Skin of body (tissue), 2 donors: Measurements from ENCODE around the gene LARGE2. TPM values are rescaled to one million over a fixed set of nuclear protein-coding genes. Genes with fewer than 3 reads are reported as not detected.

Experiments used
- DNase-seq: peaks from one replicate; lab custom pipeline; 2025; lab: John Stamatoyannopoulos, UW
- total RNA-seq: library from RNA; depleted of rRNA; stranded (reverse); fragments of >200 nt; gene quantifications from one replicate; pipeline ENCODE4 v1.2.3, GENCODE V29; 2014

Gene LARGE2
- total RNA-seq, 1 donor from 2014 or later, result 6.8 TPM

GRCh38 chr11:45913942-45914635 is 8.4 kb upstream of the LARGE2 start:
- DNase-seq, result no peak

GRCh38 chr11:45915446-45915845 is 7.0 kb upstream of the LARGE2 start:
- DNase-seq, result no peak

GRCh38 chr11:45917286-45917622 is 5.2 kb upstream of the LARGE2 start:
- DNase-seq, result no peak

GRCh38 chr11:45917623-45918330 is 4.7 kb upstream of the LARGE2 start, which contains the start of gene PEX16:
Gene PEX16 (minus strand): TSS chr11:45917877. CDS start chr11:45917811, 66 bp downstream.
- DNase-seq, result peak; percentile 98

- DNase-seq, result no peak
Observed at GRCh38 chr11:45918331-45918941, 4.0 kb upstream of the LARGE2 start.

- DNase-seq, result no peak
Observed at GRCh38 chr11:45918962-45919675, 3.3 kb upstream of the LARGE2 start.

- no peak for DNase-seq
Observed at GRCh38 chr11:45919806-45920530, 2.5 kb upstream of the LARGE2 start.

GRCh38 chr11:45920531-45921477 is 1.7 kb upstream of the LARGE2 start:
- no peak for DNase-seq

- DNase-seq, result no peak
Observed at GRCh38 chr11:45921561-45922424, 663 bp upstream of the LARGE2 start.

- DNase-seq, result no peak
Observed at GRCh38 chr11:45924036-45924915, 1.8 kb downstream of the LARGE2 start.

GRCh38 chr11:45924927-45925326 is 2.5 kb downstream of the LARGE2 start:
- DNase-seq, result no peak

GRCh38 chr11:45925550-45925949 is 3.1 kb downstream of the LARGE2 start:
- DNase-seq, result no peak

- no peak for DNase-seq
Observed at GRCh38 chr11:45926001-45926401, 3.5 kb downstream of the LARGE2 start.

GRCh38 chr11:45926536-45927331 is 4.3 kb downstream of the LARGE2 start:
- DNase-seq, result no peak

GRCh38 chr11:45927332-45927683 is 4.9 kb downstream of the LARGE2 start:
- DNase-seq, result no peak

- DNase-seq, result no peak
Observed at GRCh38 chr11:45927684-45928413, 5.4 kb downstream of the LARGE2 start.
